GM19328 (cell line): ENCODE results near the gene NUF2.

Source experiments
- ATAC-seq: cut with Tn5 transposase; IDR thresholded peaks from one replicate; pipeline ENCODE4 v1.9.1; 2021; ENCODE audit warnings: mild to moderate bottlenecking, moderate library complexity; ENCODE audit not compliant: unreplicated experiment

The NUF2 gene

DNA sequence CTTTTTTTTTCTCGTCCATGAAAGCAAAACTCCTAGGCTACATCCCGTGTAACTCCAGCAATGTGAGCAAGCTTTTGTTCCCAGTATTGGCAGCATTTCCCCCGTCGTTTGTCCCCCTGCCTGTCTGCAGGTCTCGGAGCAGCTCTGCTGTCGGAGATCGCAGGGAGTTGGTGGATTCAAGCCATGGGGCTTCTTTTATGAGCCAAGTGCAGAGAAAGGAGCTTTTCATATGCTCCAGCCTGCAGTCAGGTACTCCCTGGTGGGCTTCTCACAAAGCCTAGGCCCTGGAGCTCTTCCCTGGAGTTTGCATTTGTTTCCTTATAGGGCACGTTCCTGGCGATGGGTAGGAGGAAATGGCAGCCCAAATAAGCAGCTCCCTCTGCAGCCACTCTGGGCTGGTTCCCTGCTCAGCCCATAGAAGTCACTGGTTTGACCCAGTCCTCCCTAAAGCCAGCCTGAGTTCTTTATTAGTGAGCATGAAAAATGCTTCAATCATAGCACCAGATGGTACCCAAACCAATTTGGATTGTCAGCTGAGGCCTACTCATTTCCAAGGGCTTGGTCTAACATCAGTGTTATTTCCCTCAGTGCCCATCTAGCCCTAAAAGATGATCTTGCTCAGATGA lies 78.3 kb downstream of the NUF2 start:
- ATAC-seq, result no peak

DNA sequence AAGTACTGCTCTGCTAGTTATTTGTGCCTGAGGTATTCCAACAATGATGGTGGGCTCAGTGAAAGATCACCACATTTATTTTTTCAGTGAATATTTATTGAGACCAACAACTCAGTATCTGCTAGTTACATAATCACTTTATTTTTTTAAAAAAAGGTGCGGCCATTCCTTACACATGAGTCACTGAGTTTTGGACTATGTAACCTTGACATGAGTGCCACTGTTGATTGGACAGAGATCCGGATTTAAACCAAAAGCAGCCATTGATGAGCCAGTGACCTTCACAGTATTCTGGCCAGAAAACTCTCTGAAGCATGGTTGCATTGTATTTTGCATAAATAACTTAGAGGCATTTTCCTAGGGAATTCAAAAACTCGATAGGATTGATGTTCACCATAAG lies 79.5 kb downstream of the NUF2 start:
- no peak for ATAC-seq
